Gastroesophageal sphincter (tissue), 4 donors: ENCODE data around the gene SERTAD2. TPM values are rescaled to one million over a fixed set of nuclear protein-coding genes. Genes with fewer than 3 reads are reported as not detected.

Source experiments
- ATAC-seq: fragments of 150-250 bp; one replicate; pipeline ENCODE4 v1.9.1; 2016; ENCODE audit warnings: mild to moderate bottlenecking, moderate library complexity
- H3K27ac ChIP-seq, 4 donors: fragments of 200-600 bp; sonication (generic) in 3 of 4; 1 replicate in 3 of 4; 2 replicates in 1 of 4; pipeline ENCODE4 v1.5.1; 2016 to 2019
- H3K27me3 ChIP-seq: fragments of 200-600 bp; sonication (generic); one replicate; pipeline ENCODE4 v1.5.1; 2019
- H3K36me3 ChIP-seq, 2 donors: fragments of 200-600 bp; sonication (generic); one replicate each; pipeline ENCODE4 v1.5.1; 2019; ENCODE audit warnings: control low read depth in 1 of 2
- H3K4me1 ChIP-seq, 3 donors: fragments of 200-600 bp; sonication (generic); 1 replicate in 2 of 3; 2 replicates in 1 of 3; pipeline ENCODE4 v1.5.1; 2016 to 2019; ENCODE audit warnings: control low read depth in 2 of 3
- H3K4me3 ChIP-seq, 2 donors: fragments of 200-600 bp; sonication (generic); one replicate each; pipeline ENCODE4 v1.5.1; 2019; ENCODE audit warnings: mild to moderate bottlenecking in 1 of 2, moderate library complexity in 1 of 2
- H3K9me3 ChIP-seq, 3 donors: fragments of 200-600 bp; sonication (generic); one replicate each; pipeline ENCODE4 v1.5.1; 2017 to 2019; ENCODE audit warnings: control low read depth in 2 of 3
- EP300 ChIP-seq: sonication (generic); formaldehyde crosslinking; IDR thresholded peaks from one replicate; pipeline ENCODE4 v1.6.1; 2017; ENCODE audit warnings: antibody characterized with exemption, mild to moderate bottlenecking
- POLR2A ChIP-seq, 2 donors: fragments of 450-650 bp; IDR thresholded peaks; one replicate each; pipeline ENCODE4 v1.6.1; 2017; ENCODE audit warnings: antibody characterized with exemption in 2 of 2, mild to moderate bottlenecking in 2 of 2, moderate library complexity in 1 of 2
- POLR2AphosphoS5 ChIP-seq: sonication (generic); formaldehyde crosslinking; IDR thresholded peaks from one replicate; pipeline ENCODE4 v1.6.1; 2017; ENCODE audit warnings: antibody characterized with exemption
- WGBS, 2 donors: methylation state at CpG; one replicate each; pipeline ENCODE4 v1.1.5; 2018; ENCODE audit warnings: low coverage in 1 of 2; 5-methylcytosine and 5-hydroxymethylcytosine counted together
- total RNA-seq, 4 donors: library from RNA; depleted of rRNA; stranded (reverse); fragments of >200 nt; gene quantifications; one replicate each; pipeline ENCODE4 v1.1.0, GENCODE V29; 2016
- TF ChIP-seq, protein P1 (sequence below), 4 experiments: fragments of 200-600 bp in 2 of 4; fragments of 450-650 bp in 2 of 4; sonication (generic) in 1 of 4; IDR thresholded peaks; one replicate each; pipeline ENCODE4 v1.5.1; 2017 to 2019; ENCODE audit warnings: antibody characterized with exemption in 4 of 4, mild to moderate bottlenecking in 2 of 4, moderate library complexity in 2 of 4

Gene SERTAD2
- total RNA-seq, 4 donors from 2014 or later, result 13.9 to 18.5 (median 15.6) TPM

GRCh38 chr2:64692401-64692800, 38.7 kb upstream of the SERTAD2 start:
- ATAC-seq, result no peak

DNA sequence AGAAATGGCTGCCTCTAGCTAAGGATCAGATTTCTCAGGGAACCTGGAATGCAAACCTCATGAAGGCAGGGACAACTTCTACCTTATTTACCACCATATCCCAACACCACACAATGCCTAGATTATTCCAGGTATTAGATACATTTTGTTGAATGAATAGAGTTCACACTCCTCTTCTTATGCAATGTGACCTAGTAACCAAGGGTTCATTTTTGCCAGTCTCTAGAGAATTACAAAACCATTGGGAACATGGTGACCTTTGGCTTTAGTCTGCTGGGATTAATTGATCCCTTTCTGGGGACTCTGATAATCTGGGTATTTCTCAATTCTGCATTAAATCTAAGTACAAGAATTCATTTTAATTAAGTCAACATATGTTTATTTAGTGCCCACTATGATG, 35.2 kb upstream of the SERTAD2 start:
- TF ChIP-seq POLR2AphosphoS5 (no peak), POLR2A (IDR thresholded peaks at IDR 0.05) (no peak), EP300 (no peak)
- TF ChIP-seq, protein P1, sequence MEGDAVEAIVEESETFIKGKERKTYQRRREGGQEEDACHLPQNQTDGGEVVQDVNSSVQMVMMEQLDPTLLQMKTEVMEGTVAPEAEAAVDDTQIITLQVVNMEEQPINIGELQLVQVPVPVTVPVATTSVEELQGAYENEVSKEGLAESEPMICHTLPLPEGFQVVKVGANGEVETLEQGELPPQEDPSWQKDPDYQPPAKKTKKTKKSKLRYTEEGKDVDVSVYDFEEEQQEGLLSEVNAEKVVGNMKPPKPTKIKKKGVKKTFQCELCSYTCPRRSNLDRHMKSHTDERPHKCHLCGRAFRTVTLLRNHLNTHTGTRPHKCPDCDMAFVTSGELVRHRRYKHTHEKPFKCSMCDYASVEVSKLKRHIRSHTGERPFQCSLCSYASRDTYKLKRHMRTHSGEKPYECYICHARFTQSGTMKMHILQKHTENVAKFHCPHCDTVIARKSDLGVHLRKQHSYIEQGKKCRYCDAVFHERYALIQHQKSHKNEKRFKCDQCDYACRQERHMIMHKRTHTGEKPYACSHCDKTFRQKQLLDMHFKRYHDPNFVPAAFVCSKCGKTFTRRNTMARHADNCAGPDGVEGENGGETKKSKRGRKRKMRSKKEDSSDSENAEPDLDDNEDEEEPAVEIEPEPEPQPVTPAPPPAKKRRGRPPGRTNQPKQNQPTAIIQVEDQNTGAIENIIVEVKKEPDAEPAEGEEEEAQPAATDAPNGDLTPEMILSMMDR (IDR thresholded peaks at IDR 0.05), result no peak
- Histone ChIP-seq H3K4me1 (no peaks in the 10 kb centered on the region), H3K36me3 (no peaks in the 10 kb centered on the region), H3K4me3 (no peak overlapping the region), H3K27me3 (no peaks in the 10 kb centered on the region), H3K27ac (no peak overlapping the region), H3K9me3 (no peaks in the 10 kb centered on the region)
- no peak for ATAC-seq

More at GRCh38 chr2:64692401-64692800, 38.7 kb upstream of the SERTAD2 start:
- no peaks in the 10 kb centered on the region for H3K27me3 ChIP-seq
- H3K4me1 ChIP-seq, result no peaks in the 10 kb centered on the region
- no peak overlapping the region for H3K4me3 ChIP-seq
- no peak overlapping the region for H3K27ac ChIP-seq
- WGBS, 2 donors, result 66 to 90% methylated on average over 3 to 4 of the region's 4 CpGs
- no peak for TF ChIP-seq POLR2A (IDR thresholded peaks at IDR 0.05)
- no peak for TF ChIP-seq EP300
- TF ChIP-seq, protein P1 (IDR thresholded peaks at IDR 0.05), result no peak
- no peak for TF ChIP-seq POLR2AphosphoS5
- no peaks in the 10 kb centered on the region for H3K36me3 ChIP-seq
- H3K9me3 ChIP-seq, result no peaks in the 10 kb centered on the region

GRCh38 chr2:64686283-64686956, 32.7 kb upstream of the SERTAD2 start:
- Histone ChIP-seq H3K9me3 (no peaks in the 10 kb centered on the region), H3K36me3 (no peaks in the 10 kb centered on the region), H3K27me3 (no peaks in the 10 kb centered on the region), H3K27ac (no peak overlapping the region), H3K4me1 (no peaks in the 10 kb centered on the region), H3K4me3 (no peak overlapping the region)
- ATAC-seq, result no peak
- 85% methylated on average over 2 of the region's 5 CpGs; no CpG with 5 or more reads in 1 of the 2 donors for WGBS, 2 donors
- TF ChIP-seq POLR2A (IDR thresholded peaks at IDR 0.05), result no peak
- TF ChIP-seq, protein P1 (IDR thresholded peaks at IDR 0.05), result no peak

GRCh38 chr2:64685430-64685829, 31.7 kb upstream of the SERTAD2 start:
- no peaks in the 10 kb centered on the region for H3K4me1 ChIP-seq
- TF ChIP-seq, protein P1 (IDR thresholded peaks at IDR 0.05), result no peak
- TF ChIP-seq EP300, result no peak
- TF ChIP-seq POLR2A (IDR thresholded peaks at IDR 0.05), result no peak
- TF ChIP-seq POLR2AphosphoS5, result no peak
- no peak overlapping the region for H3K27ac ChIP-seq
- WGBS, 2 donors, result 69% methylated on average over 1 of the region's 1 CpG; no CpG with 5 or more reads in 1 of the 2 donors
- ATAC-seq, result no peak
- no peak overlapping the region for H3K4me3 ChIP-seq
- no peaks in the 10 kb centered on the region for H3K27me3 ChIP-seq
- no peaks in the 10 kb centered on the region for H3K36me3 ChIP-seq
- H3K9me3 ChIP-seq, result no peaks in the 10 kb centered on the region

DNA sequence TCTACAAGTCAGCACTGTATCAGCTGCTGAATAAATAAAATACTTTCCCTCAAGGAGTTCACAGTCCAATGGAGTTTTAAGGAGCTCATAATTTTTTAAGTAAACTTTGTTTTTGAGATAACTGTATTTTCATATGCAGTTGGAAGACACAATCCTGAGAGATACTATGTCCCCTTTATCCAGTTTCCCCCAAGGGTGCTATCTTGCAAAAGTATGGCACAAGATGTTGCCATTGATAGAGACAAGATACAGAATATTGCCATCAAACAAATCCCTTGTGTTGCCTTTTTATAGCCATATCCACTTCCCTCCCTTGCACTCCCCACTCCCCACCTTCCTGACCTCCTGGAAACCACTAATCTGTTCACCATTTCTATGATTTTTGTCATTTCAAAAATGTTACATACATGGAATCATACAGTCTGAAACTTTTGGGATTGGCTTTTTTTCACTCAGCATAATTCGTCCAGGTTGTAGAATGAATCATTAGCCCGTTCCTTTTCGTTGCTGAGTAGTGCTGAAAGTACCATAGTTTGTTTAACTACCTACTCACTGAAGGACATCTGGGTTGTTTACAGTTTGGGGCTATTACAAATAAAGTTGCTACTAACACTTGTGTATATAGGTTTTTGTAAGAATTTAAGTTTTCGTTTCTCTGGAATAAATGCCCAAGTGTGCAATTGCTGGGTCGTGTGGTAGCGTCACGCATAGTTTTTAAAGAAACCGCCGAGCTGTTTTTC, 30.2 kb upstream of the SERTAD2 start:
- TF ChIP-seq, protein P1 (IDR thresholded peaks at IDR 0.05), result no peak
- TF ChIP-seq POLR2AphosphoS5, result no peak
- TF ChIP-seq EP300, result no peak
- no peak for TF ChIP-seq POLR2A (IDR thresholded peaks at IDR 0.05)
- Histone ChIP-seq H3K27ac (no peak overlapping the region), H3K27me3 (no peaks in the 10 kb centered on the region), H3K36me3 (no peaks in the 10 kb centered on the region), H3K4me1 (peaks cover 0 to 10% (median 0%) of the 10 kb centered on the region in 3 donors), H3K9me3 (no peaks in the 10 kb centered on the region), H3K4me3 (no peak overlapping the region)
- WGBS, 2 donors, result 90 to 91% methylated on average over 4 to 9 of the region's 9 CpGs
- no peak for ATAC-seq
